Calu3 (cell line): ENCODE data around the gene FLII. TPM values are rescaled to one million over a fixed set of nuclear protein-coding genes. Genes with fewer than 3 reads are reported as not detected.
"Not testable (repeated sequence)": the region's sequence is repeated elsewhere in the genome, so short reads cannot be mapped to it uniquely, and the experiment has no call there.

Source experiments
- Bru-seq: library from RNA; stranded (reverse); fragments of 400-500 nt; gene quantifications from one replicate; lab custom pipeline; 2021; lab: Mats Ljungman, UMichigan
- BruChase-seq, 2 experiments: library from RNA; stranded (reverse); fragments of 400-500 nt; gene quantifications; one replicate each; lab custom pipeline; 2021; lab: Mats Ljungman, UMichigan
- BruUV-seq: library from RNA; stranded (reverse); fragments of 400-500 nt; replicated peaks from 2 replicates; lab custom pipeline; 2021; lab: Mats Ljungman, UMichigan
- CTCF ChIA-PET: fragments of 300-600 bp; sonication (Branson Sonifier 250); formaldehyde crosslinking; loops from one replicate; lab custom pipeline; 2022; ENCODE audit warnings: antibody characterized with exemption; lab: Charles Lee
- DNase-seq: peaks from one replicate; pipeline ENCODE4 v3.0.0; 2022
- H3K27ac Mint-ChIP-seq: one replicate; pipeline ENCODE4 v1.8.0; 2022; ENCODE audit warnings: mixed read lengths; ENCODE audit not compliant: unreplicated experiment
- H3K27me3 Mint-ChIP-seq: one replicate; pipeline ENCODE4 v1.8.0; 2022; ENCODE audit warnings: mixed read lengths; ENCODE audit not compliant: unreplicated experiment
- H3K36me3 Mint-ChIP-seq: one replicate; pipeline ENCODE4 v1.8.0; 2022; ENCODE audit warnings: mild to moderate bottlenecking, moderate library complexity, mixed read lengths; ENCODE audit not compliant: insufficient read depth, unreplicated experiment
- H3K4me1 Mint-ChIP-seq: one replicate; pipeline ENCODE4 v1.8.0; 2022; ENCODE audit warnings: mild to moderate bottlenecking, low read depth, mixed read lengths; ENCODE audit not compliant: unreplicated experiment
- H3K4me3 Mint-ChIP-seq: one replicate; pipeline ENCODE4 v1.8.0; 2022; ENCODE audit warnings: mild to moderate bottlenecking, low read depth, moderate library complexity, mixed read lengths; ENCODE audit not compliant: unreplicated experiment
- H3K9me3 Mint-ChIP-seq: one replicate; pipeline ENCODE4 v1.8.0; 2022; ENCODE audit warnings: low read depth, mixed read lengths; ENCODE audit not compliant: unreplicated experiment
- intact Hi-C: fragments of 100-400 bp; cut with micrococcal nuclease; formaldehyde crosslinking; loops from one replicate; pipeline ENCODE4 v1.10.0; 2022; ENCODE audit not compliant: unreplicated experiment
- long read RNA-seq: library from polyadenylated mRNA; stranded (forward); transcript quantifications from one replicate; pipeline ENCODE4 v2.0.0, GENCODE V29; 2022
- total RNA-seq: library from RNA; stranded (reverse); gene quantifications from 2 replicates; pipeline ENCODE4 v1.2.3, GENCODE V29; 2022
- TF ChIP-seq, protein P1 (sequence below): fragments of 200-600 bp; IDR thresholded peaks from one replicate; pipeline ENCODE4 v1.8.0; 2022; ENCODE audit warnings: antibody characterized with exemption; ENCODE audit not compliant: unreplicated experiment

The FLII gene
- total RNA-seq (281 and 298 TPM in 2 replicates), Bru-seq, nascent RNA (percentile 69 among the genes with signal in this experiment), BruChase-seq, experiment 1, labeled RNA remaining after a 6-hour chase (percentile 94 among the genes with signal in this experiment), BruChase-seq, experiment 2, labeled RNA remaining after a 2-hour chase (percentile 89 among the genes with signal in this experiment)
- long read RNA-seq, full-length matches to known transcripts, result 44 of 280 reads
- long read RNA-seq, partial matches to known transcripts, result 30 of 280 reads
- long read RNA-seq, other reads (novel, unspliced or antisense), result 206 of 280 reads

DNA sequence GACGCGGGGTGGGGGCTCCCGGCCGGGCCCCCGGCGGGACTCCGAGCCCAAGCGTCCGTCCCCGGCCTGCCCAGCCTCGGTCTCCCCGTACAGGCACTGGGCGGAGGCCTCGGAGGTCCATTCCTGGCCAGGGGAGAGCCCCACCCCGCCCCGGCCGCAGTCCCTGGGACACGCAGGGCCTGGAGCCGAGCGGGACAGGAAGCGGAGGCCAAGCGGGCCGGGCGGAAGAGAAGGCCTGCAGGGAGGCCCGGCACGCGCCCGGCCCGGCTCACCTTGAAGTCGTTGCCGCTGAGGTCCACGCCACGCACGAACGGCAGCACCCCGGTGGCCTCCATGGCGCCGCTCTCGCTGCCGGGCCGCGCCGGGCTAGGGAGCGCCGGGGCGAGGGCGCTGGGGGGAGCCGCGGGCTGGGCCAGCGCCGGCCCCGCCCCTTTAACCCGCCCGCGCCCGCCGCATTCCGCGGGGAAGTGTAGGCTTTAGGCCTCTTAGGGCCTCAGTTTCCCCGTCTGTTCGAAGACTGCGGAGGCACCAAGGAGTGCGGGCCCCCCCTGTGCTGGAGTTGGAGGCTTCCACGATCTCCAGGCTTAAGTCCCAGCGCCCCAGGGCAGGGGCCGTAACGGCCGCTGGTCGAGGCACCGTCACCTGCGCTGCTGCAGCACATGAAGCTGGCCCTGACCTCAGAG, at the start of gene FLII:
FLII (minus strand) TSS at position 383 of the 683 bp plus-strand sequence; CDS start at position 335, 48 bp downstream.
- Mint-ChIP-seq H3K36me3 (peaks cover 70% of the 10 kb centered on the region), H3K4me1 (no peaks in the 10 kb centered on the region), H3K27me3 (no peaks in the 10 kb centered on the region), H3K4me3 (peak within 1 kb of the TSS; percentile 84), H3K9me3 (no peaks in the 10 kb centered on the region), H3K27ac (peak within 1 kb of the TSS; percentile 87)
- intact Hi-C loops, result no loop called here
- CTCF ChIA-PET, result no interaction called here
- peak; percentile 50 for DNase-seq
- no TSS peak for BruUV-seq
- TF ChIP-seq, protein P1, sequence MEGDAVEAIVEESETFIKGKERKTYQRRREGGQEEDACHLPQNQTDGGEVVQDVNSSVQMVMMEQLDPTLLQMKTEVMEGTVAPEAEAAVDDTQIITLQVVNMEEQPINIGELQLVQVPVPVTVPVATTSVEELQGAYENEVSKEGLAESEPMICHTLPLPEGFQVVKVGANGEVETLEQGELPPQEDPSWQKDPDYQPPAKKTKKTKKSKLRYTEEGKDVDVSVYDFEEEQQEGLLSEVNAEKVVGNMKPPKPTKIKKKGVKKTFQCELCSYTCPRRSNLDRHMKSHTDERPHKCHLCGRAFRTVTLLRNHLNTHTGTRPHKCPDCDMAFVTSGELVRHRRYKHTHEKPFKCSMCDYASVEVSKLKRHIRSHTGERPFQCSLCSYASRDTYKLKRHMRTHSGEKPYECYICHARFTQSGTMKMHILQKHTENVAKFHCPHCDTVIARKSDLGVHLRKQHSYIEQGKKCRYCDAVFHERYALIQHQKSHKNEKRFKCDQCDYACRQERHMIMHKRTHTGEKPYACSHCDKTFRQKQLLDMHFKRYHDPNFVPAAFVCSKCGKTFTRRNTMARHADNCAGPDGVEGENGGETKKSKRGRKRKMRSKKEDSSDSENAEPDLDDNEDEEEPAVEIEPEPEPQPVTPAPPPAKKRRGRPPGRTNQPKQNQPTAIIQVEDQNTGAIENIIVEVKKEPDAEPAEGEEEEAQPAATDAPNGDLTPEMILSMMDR, result no peak

DNA sequence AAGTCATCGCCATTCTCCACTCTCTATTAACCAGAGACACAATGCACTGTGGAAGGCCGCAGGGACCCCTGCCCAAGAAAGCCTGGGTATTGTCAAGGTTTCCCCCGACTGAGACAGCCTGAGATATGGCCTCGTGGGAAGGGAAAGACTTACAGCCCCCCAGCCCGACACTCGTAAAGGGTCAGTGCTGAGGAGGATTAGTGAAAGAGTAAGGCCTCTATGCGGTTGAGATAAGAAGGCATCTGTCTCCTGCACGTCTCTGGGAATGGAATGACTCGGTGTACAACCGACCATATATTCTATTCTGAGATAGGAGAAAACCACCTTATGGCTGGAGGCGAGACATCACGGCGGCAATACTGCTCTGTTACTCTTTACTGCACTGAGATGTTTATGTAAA, 44.7 kb upstream of the FLII start:
- H3K9me3 Mint-ChIP-seq, H3K4me1 Mint-ChIP-seq, intact Hi-C loops, BruUV-seq, H3K27me3 Mint-ChIP-seq, CTCF ChIA-PET, H3K4me3 Mint-ChIP-seq, DNase-seq, H3K27ac Mint-ChIP-seq: not testable (repeated sequence)
- peaks cover 32% of the 10 kb centered on the region for H3K36me3 Mint-ChIP-seq

DNA sequence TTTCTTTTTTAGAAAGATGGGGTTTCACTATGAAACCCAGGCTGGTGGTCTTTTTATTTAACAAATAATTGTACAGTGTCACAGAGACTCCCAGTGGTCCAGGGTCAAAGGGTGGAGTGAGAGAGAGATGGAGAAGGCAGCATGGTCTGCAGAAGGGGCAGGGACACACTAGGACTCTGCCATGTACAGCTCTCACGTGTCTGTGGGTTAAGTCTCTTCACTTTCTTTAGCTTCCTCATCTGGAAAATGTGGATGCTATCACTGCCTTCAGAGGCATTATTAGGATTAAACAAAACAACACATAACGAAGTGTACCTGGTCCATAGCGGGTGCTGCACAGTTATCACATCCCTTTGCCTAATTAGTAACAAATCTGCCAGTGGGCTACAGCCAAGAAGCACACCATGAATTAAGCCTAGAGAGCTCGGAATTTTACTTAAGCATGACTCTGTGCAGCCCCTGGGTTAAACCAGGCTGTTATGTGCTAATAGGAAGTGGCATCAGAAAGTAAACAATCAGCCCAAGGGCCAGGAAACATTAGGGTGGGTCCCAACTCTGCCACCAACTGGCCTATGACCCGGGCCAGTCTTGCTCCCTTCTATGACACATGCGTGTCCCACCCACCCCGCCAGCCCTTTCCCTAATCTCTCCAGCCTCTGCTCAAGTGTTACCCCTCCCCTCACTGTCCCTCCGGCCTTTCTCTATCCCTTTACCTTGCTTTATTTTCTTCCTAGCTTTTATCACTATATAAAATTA, 42.4 kb upstream of the FLII start:
- Mint-ChIP-seq H3K36me3 (peaks cover 15% of the 10 kb centered on the region), H3K9me3 (no peaks in the 10 kb centered on the region), H3K27me3 (no peaks in the 10 kb centered on the region), H3K4me1 (no peaks in the 10 kb centered on the region), H3K27ac (no peak overlapping the region), H3K4me3 (no peak overlapping the region)
- TF ChIP-seq, protein P1, result no peak
- intact Hi-C loops, result no loop called here
- CTCF ChIA-PET, result no interaction called here
- BruUV-seq, result no TSS peak
- DNase-seq, result no peak

DNA sequence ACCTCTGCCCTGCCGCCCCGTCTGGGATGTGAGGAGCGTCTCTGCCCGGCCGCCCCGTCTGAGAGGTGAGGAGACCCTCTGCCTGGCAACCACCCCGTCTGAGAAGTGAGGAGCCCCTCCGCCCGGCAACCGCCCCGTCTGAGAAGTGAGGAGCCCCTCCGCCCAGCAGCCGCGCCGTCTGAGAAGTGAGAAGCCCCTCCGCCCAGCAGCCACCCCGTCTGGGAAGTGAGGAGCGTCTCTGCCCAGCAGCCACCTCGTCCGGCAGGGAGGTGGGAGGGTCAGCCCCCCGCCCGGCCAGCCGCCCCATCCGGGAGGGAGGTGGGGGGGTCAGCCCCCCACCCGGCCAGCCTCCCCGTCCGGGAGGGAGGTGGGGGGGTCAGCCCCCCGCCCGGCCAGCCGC, 39.5 kb upstream of the FLII start:
- H3K4me3 Mint-ChIP-seq, intact Hi-C loops, DNase-seq, H3K27me3 Mint-ChIP-seq, H3K9me3 Mint-ChIP-seq, CTCF ChIA-PET, BruUV-seq, H3K27ac Mint-ChIP-seq, H3K4me1 Mint-ChIP-seq: not testable (repeated sequence)
- H3K36me3 Mint-ChIP-seq, result peaks cover 27% of the 10 kb centered on the region
